IMR-90 (cell line): Measurements from ENCODE around the gene OR13J1. TPM values are rescaled to one million over a fixed set of nuclear protein-coding genes. Genes with fewer than 3 reads are reported as not detected.

ENCODE experiments used
- ATAC-seq: fragments of 200-7000 bp; cut with Tn5 transposase; 2 replicates; pipeline ENCODE4 v1.9.1; 2020; ENCODE audit warnings: low read depth, mild to moderate bottlenecking, moderate library complexity
- BruUV-seq: library from RNA; stranded (reverse); fragments of 400-500 nt; replicated peaks from 2 replicates; lab custom pipeline; 2021; lab: Mats Ljungman, UMichigan
- CTCF ChIA-PET: fragments of 300-600 bp; formaldehyde crosslinking; extraction: SDS; loops from one replicate; lab custom pipeline; 2021; ENCODE audit warnings: antibody characterized with exemption; lab: Yijun Ruan, JAX
- POLR2A ChIA-PET: fragments of 300-600 bp; sonication (Branson Sonifier 250); formaldehyde crosslinking; loops from one replicate; lab custom pipeline; 2022; ENCODE audit warnings: antibody characterized with exemption; ENCODE audit not compliant: unreplicated experiment; lab: Charles Lee
- DNase-seq: peaks from one replicate; pipeline ENCODE4 v3.0.0; 2013
- H2AFZ ChIP-seq: replicated peaks from 2 replicates; pipeline ENCODE3; 2013; ENCODE audit warnings: low read length, mild to moderate bottlenecking; ENCODE audit not compliant: poor library complexity
- H2AK5ac ChIP-seq: 2 replicates; pipeline ENCODE4 v1.6.1; 2013; ENCODE audit warnings: low read depth, low read length, inconsistent platforms
- H2AK9ac ChIP-seq: replicated peaks from 2 replicates; pipeline ENCODE3; 2013; ENCODE audit warnings: mild to moderate bottlenecking, low read depth, low read length, moderate library complexity; ENCODE audit not compliant: poor library complexity
- H2BK120ac ChIP-seq: 2 replicates; pipeline ENCODE4 v1.6.1; 2013; ENCODE audit warnings: low read depth, low read length, inconsistent platforms
- H2BK15ac ChIP-seq: 3 replicates; pipeline ENCODE4 v1.6.1; 2013; ENCODE audit warnings: low read depth, low read length, inconsistent platforms
- H2BK20ac ChIP-seq: 2 replicates; pipeline ENCODE4 v1.6.1; 2013; ENCODE audit warnings: low read depth, mild to moderate bottlenecking, inconsistent platforms, low read length, moderate library complexity
- H2BK5ac ChIP-seq: 2 replicates; pipeline ENCODE4 v1.6.1; 2013; ENCODE audit warnings: mild to moderate bottlenecking, low read depth, low read length, inconsistent platforms; ENCODE audit not compliant: poor library complexity, severe bottlenecking
- H3K14ac ChIP-seq: replicated peaks from 2 replicates; pipeline ENCODE4 v1.6.1; 2013; ENCODE audit warnings: low read depth, low read length, inconsistent platforms
- H3K18ac ChIP-seq: 2 replicates; pipeline ENCODE4 v1.6.1; 2013; ENCODE audit warnings: low read depth, low read length, control low read depth
- H3K23ac ChIP-seq: 2 replicates; pipeline ENCODE4 v1.6.1; 2013; ENCODE audit warnings: low read depth, low read length, inconsistent platforms
- H3K27ac ChIP-seq: 2 replicates; pipeline ENCODE4 v1.5.1; 2013; ENCODE audit warnings: mild to moderate bottlenecking, control low read depth, low read length; ENCODE audit not compliant: insufficient read depth
- H3K27me3 ChIP-seq: 2 replicates; pipeline ENCODE4 v1.6.1; 2013; ENCODE audit warnings: low read length; ENCODE audit not compliant: control insufficient read depth, insufficient read depth
- H3K36me3 ChIP-seq: 2 replicates; pipeline ENCODE4 v1.6.1; 2013; ENCODE audit warnings: low read length, mixed read lengths; ENCODE audit not compliant: control insufficient read depth, insufficient read depth
- H3K4ac ChIP-seq: 2 replicates; pipeline ENCODE4 v1.6.1; 2013; ENCODE audit warnings: low read depth, low read length, inconsistent platforms
- H3K4me1 ChIP-seq: 2 replicates; pipeline ENCODE4 v1.6.1; 2013; ENCODE audit warnings: low read length, mixed read lengths; ENCODE audit not compliant: control insufficient read depth, insufficient read depth
- H3K4me2 ChIP-seq: 2 replicates; pipeline ENCODE4 v1.6.1; 2013; ENCODE audit warnings: low read depth, mild to moderate bottlenecking, control low read depth, low read length, moderate library complexity
- H3K4me3 ChIP-seq: 2 replicates; pipeline ENCODE4 v1.5.1; 2013; ENCODE audit warnings: low read depth, mild to moderate bottlenecking, control low read depth, low read length, moderate library complexity; ENCODE audit not compliant: insufficient read depth
- H3K56ac ChIP-seq: 2 replicates; pipeline ENCODE4 v1.6.1; 2013; ENCODE audit warnings: low read length, inconsistent platforms; ENCODE audit not compliant: insufficient read depth; ENCODE audit errors: extremely low read depth
- H3K79me1 ChIP-seq, 2 experiments: 2 replicates each; pipeline ENCODE4 v1.6.1; 2013; ENCODE audit warnings: low read length in 2 of 2, inconsistent platforms in 1 of 2, low read depth in 1 of 2
- H3K9ac ChIP-seq: 2 replicates; pipeline ENCODE4 v1.6.1; 2013; ENCODE audit warnings: low read depth, low read length, control low read depth
- H3K9me1 ChIP-seq: 2 replicates; pipeline ENCODE4 v1.6.1; 2013; ENCODE audit warnings: low read length, inconsistent platforms; ENCODE audit not compliant: insufficient read depth
- H3K9me3 ChIP-seq: 2 replicates; pipeline ENCODE4 v1.6.1; 2013; ENCODE audit warnings: low read length; ENCODE audit not compliant: control insufficient read depth, insufficient read depth
- H4K20me1 ChIP-seq: 2 replicates; pipeline ENCODE4 v1.6.1; 2013; ENCODE audit warnings: low read length, inconsistent platforms; ENCODE audit not compliant: insufficient read depth
- H4K5ac ChIP-seq: 2 replicates; pipeline ENCODE4 v1.6.1; 2013; ENCODE audit warnings: mild to moderate bottlenecking, low read depth, low read length, control low read depth
- H4K8ac ChIP-seq, 2 experiments: 2 replicates each; pipeline ENCODE4 v1.6.1; 2013; ENCODE audit warnings: low read depth in 2 of 2, low read length in 2 of 2, control low read depth in 1 of 2, inconsistent platforms in 1 of 2
- H4K91ac ChIP-seq: 2 replicates; pipeline ENCODE4 v1.6.1; 2013; ENCODE audit warnings: low read depth, low read length, inconsistent platforms; ENCODE audit not compliant: insufficient read depth
- BHLHE40 ChIP-seq: fragments of 150-350 bp; IDR thresholded peaks from 2 replicates; pipeline ENCODE4 v1.6.1; 2016; ENCODE audit warnings: mild to moderate bottlenecking, low read depth, low read length
- CEBPB ChIP-seq: IDR thresholded peaks from 2 replicates; pipeline ENCODE4 v1.6.1; 2012; ENCODE audit warnings: low read depth, low read length, improper control_type of control experiment
- CHD1 ChIP-seq: IDR thresholded peaks from 2 replicates; pipeline ENCODE4 v1.6.1; 2012; ENCODE audit warnings: low read depth, low read length, improper control_type of control experiment
- CTCF ChIP-seq: conservative IDR thresholded peaks from 2 replicates; pipeline ENCODE4 v1.5.1; 2012; ENCODE audit warnings: mild to moderate bottlenecking, low read depth, low read length, improper control_type of control experiment
- ELK1 ChIP-seq: fragments of 150-350 bp; IDR thresholded peaks from 2 replicates; pipeline ENCODE4 v1.6.1; 2016; ENCODE audit warnings: low read depth, mild to moderate bottlenecking, low read length, moderate library complexity, borderline replicate concordance
- FOS ChIP-seq: fragments of 150-350 bp; IDR thresholded peaks from 2 replicates; pipeline ENCODE4 v1.6.1; 2016; ENCODE audit warnings: low read depth, low read length
- MAFK ChIP-seq: IDR thresholded peaks from 2 replicates; pipeline ENCODE4 v1.6.1; 2012; ENCODE audit warnings: low read depth, low read length, improper control_type of control experiment
- MAZ ChIP-seq: IDR thresholded peaks from 2 replicates; pipeline ENCODE4 v1.6.1; 2012; ENCODE audit warnings: low read depth, mild to moderate bottlenecking, low read length, improper control_type of control experiment, moderate library complexity, borderline replicate concordance
- MXI1 ChIP-seq: IDR thresholded peaks from 2 replicates; pipeline ENCODE4 v1.6.1; 2012; ENCODE audit warnings: low read depth, mild to moderate bottlenecking, low read length, moderate library complexity, borderline replicate concordance
- NFE2L2 ChIP-seq: fragments of 150-350 bp; IDR thresholded peaks from 2 replicates; pipeline ENCODE4 v1.6.1; 2016; ENCODE audit warnings: low read depth, mild to moderate bottlenecking, low read length
- POLR2A ChIP-seq: IDR thresholded peaks from 2 replicates; pipeline ENCODE4 v1.6.1; 2012; ENCODE audit warnings: mild to moderate bottlenecking, low read depth, low read length
- RAD21 ChIP-seq: IDR thresholded peaks from 2 replicates; pipeline ENCODE4 v1.6.1; 2012; ENCODE audit warnings: low read length, improper control_type of control experiment
- RCOR1 ChIP-seq: IDR thresholded peaks from 2 replicates; pipeline ENCODE4 v1.6.1; 2012; ENCODE audit warnings: mild to moderate bottlenecking, low read length, improper control_type of control experiment; ENCODE audit not compliant: insufficient replicate concordance
- RFX5 ChIP-seq: IDR thresholded peaks from 2 replicates; pipeline ENCODE4 v1.8.0; 2012; ENCODE audit warnings: low read depth, mild to moderate bottlenecking, low read length, moderate library complexity
- SMC3 ChIP-seq: fragments of 150-350 bp; IDR thresholded peaks from 2 replicates; pipeline ENCODE4 v1.6.1; 2016; ENCODE audit warnings: low read depth, mild to moderate bottlenecking, antibody characterized with exemption, low read length, moderate library complexity
- USF2 ChIP-seq: fragments of 150-350 bp; IDR thresholded peaks from 2 replicates; pipeline ENCODE4 v1.6.1; 2017; ENCODE audit warnings: mild to moderate bottlenecking, antibody characterized with exemption, low read length, low read depth
- WGBS, 2 experiments: methylation state at CpG; one replicate each; pipeline versions ENCODE4 v1.1.5 to v1.1.7; 2013; ENCODE audit warnings: missing lambda C conversion rate in 2 of 2; ENCODE audit not compliant: insufficient read length in 1 of 2; ENCODE audit errors: extremely low coverage in 2 of 2; 5-methylcytosine and 5-hydroxymethylcytosine counted together
- dilution Hi-C: fragments of 300-500 bp; cut with HindIII; formaldehyde crosslinking; loops from one replicate; pipeline ENCODE4 v1.14.3; 2018; ENCODE audit warnings: low sequenced_read_pairs; ENCODE audit not compliant: unreplicated experiment
- in situ Hi-C: fragments of 300-500 bp; cut with MboI; formaldehyde crosslinking; loops from 3 replicates; pipeline ENCODE4 v1.14.3; 2019; ENCODE audit warnings: low sequenced_read_pairs, inconsistent platforms, mixed read lengths
- intact Hi-C: fragments of 100-400 bp; cut with micrococcal nuclease; formaldehyde crosslinking; loops from 2 replicates; pipeline ENCODE4 v1.10.0; 2022
- polyA plus RNA-seq, 3 experiments: library from polyadenylated mRNA; depleted of rRNA; stranded (reverse); fragments of >200 nt; gene quantifications; 2 replicates each; pipeline ENCODE4 v1.2.3, GENCODE V29; 2012; ENCODE audit warnings: low replicate concordance in 1 of 3
- total RNA-seq: library from RNA; depleted of rRNA; stranded (reverse); fragments of >200 nt; gene quantifications from 2 replicates; pipeline ENCODE4 v1.2.3, GENCODE V29; 2012

The OR13J1 gene
- total and polyA plus RNA-seq, 2 of the 4 experiments (the other 2 are of a cell fraction) = not detected

- POLR2A ChIA-PET = no interaction called here
Observed at GRCh38 chr9:35836595-35836994, 33.6 kb downstream of the OR13J1 start.

More at GRCh38 chr9:35836595-35836994, 33.6 kb downstream of the OR13J1 start:
- intact Hi-C loops (no loop called here), in situ Hi-C loops (no loop called here), dilution Hi-C loops (no loop called here)
- Histone ChIP-seq H4K91ac (no peak overlapping the region), H3K9me1 (no peaks in the 10 kb centered on the region; the same call in 1 of the 2 replicates), H3K4me3 (no peak overlapping the region), H2AK5ac (no peak overlapping the region), H3K23ac (no peak overlapping the region), H3K14ac (no peak overlapping the region), H3K9ac (no peak overlapping the region), H3K4me1 (no peaks in the 10 kb centered on the region), H3K27ac (no peak overlapping the region), H4K8ac (no peak overlapping the region), H3K4ac (no peak overlapping the region), H3K27me3 (no peaks in the 10 kb centered on the region), H3K9me3 (no peaks in the 10 kb centered on the region), H3K36me3 (no peaks in the 10 kb centered on the region), H2AK9ac (no peak overlapping the region), H4K5ac (no peak overlapping the region), H2BK15ac (no peak overlapping the region), H3K4me2 (no peak overlapping the region), H2BK20ac (no peak overlapping the region), H2BK120ac (no peak overlapping the region), H2BK5ac (no peak overlapping the region), H3K56ac (no peak overlapping the region), H3K18ac (no peak overlapping the region), H3K79me1 (no peaks in the 10 kb centered on the region), H4K20me1 (no peaks in the 10 kb centered on the region), H2AFZ (no peak overlapping the region)
- CTCF ChIA-PET = interaction anchor here (0.5 kb wide), 1 partner anchor 42 kb away, joined by 3 read pairs; no protein-coding TSS in a partner anchor
- WGBS, 2 experiments = 70% methylated on average over 1 of the region's 5 CpGs; no CpG with 5 or more reads in 1 of the 2 experiments
- no TSS peak for BruUV-seq
- DNase-seq = no peak
- ATAC-seq = no peak
- TF ChIP-seq ELK1 = no peak
- TF ChIP-seq RFX5 = no peak
- no peak for TF ChIP-seq RAD21
- TF ChIP-seq BHLHE40 = no peak
- TF ChIP-seq NFE2L2 = no peak
- TF ChIP-seq MAZ = no peak
- TF ChIP-seq CEBPB = no peak
- no peak for TF ChIP-seq RCOR1
- TF ChIP-seq MAFK = no peak
- TF ChIP-seq FOS = no peak
- TF ChIP-seq POLR2A = no peak
- no peak for TF ChIP-seq CHD1
- no peak for TF ChIP-seq SMC3
- TF ChIP-seq CTCF = no peak
- no peak for TF ChIP-seq USF2
- no peak for TF ChIP-seq MXI1
